Stimulated activated CD8-positive, alpha-beta memory T cell treated with anti-CD3 and anti-CD28 coated beads, Interleukin-2, amount 100 ng/mL, for 1 hour (primary cell): ENCODE results near the gene USP30.

Source experiments
- DNase-seq, 2 donors: peaks; one replicate each; pipeline ENCODE4 v3.0.0-alpha.2; 2020; ENCODE audit warnings: low read depth in 2 of 2

The USP30 gene

DNA sequence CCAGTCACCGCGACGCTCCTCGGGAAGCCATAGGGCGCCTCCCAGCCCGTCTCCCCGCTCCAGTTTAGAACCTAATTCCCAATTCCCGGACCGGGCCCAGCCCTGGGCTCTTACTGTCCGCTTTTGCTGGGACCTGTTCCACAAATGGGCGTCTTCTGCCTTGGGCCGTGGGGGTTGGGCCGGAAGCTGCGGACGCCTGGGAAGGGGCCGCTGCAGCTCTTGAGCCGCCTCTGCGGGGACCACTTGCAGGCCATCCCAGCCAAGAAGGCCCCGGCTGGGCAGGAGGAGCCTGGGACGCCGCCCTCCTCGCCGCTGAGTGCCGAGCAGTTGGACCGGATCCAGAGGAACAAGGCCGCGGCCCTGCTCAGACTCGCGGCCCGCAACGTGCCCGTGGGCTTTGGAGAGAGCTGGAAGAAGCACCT is 45.8 kb downstream of the USP30 start:
- no peak for DNase-seq

DNA sequence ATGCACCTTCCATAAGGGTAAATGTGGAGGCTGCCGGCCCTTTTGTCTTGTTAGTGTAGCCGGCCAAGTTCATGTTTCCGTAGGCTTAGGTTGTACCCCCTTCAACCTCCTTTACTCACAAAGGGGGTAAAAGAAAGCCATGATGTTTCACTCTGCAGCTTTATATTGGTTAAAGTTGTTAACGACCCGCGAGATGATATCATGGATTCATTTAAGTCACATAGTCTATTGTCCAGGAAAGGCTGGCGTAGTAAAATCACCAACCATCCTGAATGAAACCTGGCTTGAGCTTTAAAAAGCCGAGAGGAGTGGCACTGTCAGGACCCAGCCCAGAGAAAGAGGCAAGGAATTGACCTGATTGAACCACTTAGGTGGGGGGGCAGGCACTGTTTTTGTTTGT is 46.3 kb downstream of the USP30 start:
- no peak for DNase-seq

DNA sequence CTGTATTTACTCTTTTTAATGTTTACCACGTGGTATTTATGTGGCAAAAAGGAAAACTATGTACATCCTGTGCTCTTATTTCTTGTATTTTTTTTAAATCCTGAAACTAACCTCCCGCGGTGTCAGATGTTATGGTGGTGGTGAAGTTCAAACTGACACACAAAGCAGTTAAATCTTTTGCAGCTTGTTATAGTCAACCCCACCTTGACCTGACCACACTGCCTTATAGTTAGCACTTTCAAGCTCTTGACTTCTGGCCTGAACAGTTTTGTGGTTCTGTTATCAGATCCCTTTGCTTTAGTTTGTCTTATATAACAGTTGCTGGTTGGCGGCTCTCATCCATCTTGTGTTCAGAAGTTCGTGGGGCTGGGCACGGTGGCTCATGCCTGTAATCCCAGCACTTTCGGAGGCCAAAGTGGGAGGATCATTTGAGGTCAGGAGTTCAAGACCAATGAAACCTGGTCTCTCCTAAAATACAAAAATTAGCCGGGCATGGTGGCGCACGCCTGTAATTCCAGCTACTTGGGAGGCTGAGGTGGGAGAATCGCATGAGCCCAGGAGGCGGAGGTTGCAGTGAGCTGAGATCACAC is 47.1 kb downstream of the USP30 start:
- no peak for DNase-seq

DNA sequence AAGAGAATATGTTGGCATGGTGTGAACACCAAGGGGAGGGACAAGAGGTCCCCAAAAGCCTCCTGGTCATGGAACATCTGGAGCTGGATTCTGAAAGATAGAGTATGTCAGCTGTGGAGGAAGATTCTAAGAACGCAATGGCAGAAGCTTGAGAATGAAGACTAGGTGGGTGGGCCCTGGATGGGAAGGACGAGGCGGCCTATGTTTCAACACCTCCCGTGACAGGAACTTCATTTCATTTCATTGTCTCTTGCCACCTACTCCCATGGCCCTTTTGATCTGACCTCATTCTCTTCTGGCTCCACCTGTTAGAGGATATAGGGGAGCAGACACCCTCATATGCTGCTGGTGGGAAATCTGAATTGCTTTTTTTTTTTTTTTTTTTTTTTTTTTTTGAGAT is 48.4 kb downstream of the USP30 start:
- no peak for DNase-seq

DNA sequence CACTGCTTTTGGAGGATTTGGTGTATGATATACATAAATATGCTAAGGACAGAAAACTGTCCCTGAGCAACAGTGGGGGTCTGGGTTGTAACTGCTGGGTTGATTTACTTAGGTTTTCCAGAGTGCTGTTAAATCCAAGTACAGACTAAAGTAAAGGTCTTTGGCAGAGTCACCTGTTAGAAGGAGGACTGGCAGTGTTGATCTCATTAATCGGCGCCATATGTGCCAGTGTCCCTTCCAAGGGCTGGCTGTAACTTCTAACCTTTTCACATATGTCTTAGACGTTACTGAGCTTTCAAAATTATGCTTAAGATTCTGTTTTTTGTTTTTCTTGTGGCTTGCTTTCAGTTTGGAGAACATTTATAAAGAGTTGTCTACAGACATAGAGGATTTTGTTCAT is 50.1 kb downstream of the USP30 start:
- no peak for DNase-seq

DNA sequence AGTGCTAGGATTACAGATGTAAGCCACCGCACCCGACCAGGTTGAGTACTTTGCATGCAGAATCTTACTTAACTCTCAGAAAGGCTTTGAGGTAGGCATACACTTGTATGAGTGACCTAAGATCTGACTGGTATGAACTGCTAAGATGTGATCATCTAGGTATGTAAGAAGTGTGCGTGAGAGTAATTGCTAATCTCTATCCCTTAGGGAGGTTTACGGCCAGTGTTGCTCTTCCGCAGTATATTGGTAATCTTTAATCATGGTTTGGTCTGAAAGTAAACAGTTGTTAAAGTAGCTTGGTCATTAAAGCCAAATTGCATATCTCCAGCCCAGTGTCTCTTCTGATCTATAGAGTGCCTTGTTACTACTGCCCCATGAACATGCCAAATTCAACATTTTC is 52.8 kb downstream of the USP30 start:
- DNase-seq = no peak

DNA sequence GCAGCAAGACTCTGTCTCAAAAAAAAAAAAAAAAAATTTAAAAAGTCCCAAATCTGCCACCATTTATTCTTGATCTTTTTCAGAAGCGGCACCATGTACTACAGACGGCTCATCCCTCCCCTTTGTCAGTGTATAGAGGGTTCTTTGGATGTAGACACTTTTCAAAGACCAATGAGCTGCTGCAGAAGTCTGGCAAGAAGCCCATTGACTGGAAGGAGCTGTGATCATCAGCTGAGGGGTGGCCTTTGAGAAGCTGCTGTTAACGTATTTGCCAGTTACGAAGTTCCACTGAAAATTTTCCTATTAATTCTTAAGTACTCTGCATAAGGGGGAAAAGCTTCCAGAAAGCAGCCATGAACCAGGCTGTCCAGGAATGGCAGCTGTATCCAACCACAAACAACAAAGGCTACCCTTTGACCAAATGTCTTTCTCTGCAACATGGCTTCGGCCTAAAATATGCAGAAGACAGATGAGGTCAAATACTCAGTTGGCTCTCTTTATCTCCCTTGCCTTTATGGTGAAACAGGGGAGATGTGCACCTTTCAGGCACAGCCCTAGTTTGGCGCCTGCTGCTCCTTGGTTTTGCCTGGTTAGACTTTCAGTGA is 57.5 kb downstream of the USP30 start:
- DNase-seq = no peak

DNA sequence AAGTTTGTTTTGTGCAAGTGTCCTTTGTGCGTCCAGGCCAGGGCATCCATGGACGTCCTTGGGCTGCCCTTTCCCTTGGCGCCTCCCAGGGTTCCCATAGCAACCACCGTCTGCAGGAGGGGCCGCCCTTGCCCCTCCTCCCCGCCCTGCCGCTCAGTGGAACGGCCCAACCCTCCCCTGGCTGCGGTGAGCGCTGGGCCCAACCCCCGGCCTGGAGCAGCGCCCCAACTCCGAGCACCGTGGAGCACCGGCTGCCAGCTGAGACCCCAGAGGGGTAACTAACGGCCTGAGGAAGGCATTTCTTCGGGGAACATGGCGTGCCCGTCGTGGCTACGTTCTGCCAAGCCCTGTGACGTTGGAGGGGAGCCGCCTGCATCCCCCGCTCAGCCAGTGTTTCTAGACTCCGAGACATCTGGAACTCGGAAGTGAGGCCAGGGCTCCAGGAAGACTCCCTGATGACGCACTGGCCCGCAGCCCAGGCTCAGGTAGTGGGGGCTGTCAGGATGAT is 58.7 kb downstream of the USP30 start:
- peak in 1 of 2 donors; percentile 26 for DNase-seq

DNA sequence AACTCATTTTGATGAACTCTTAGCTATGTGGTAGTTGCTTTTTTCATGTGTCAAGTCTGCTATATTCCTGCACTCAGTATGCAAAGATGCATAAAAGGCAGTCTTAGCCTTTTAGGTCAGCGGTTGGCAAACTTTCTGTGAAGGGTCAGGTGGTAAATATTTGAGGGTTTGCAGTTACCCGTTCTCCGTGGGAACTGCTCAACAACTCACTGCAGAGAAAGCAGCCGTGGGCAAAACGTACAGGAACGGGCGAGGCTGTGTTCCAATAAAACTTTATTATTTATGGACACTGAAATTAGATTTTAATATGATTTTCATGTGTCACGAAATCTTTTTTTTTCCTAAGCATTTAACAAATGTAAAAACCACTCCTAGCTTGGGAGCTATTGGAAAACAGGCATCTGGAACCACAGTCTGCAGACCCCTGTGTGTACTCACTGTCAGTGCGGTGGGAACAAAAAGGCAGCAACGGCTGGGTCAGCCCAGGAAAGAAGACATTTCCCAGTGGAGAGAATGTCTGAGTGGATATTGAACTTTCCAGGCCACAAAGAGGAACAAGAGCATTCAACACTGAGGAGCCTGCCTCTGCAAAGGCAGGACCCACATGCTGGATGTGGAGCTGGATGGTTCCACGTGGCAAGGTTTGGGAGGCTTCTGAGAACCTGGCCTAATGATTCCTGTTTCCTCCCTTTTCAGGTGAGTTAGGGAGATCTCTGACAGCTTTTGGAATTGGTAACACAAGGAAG is 60.5 kb downstream of the USP30 start:
- DNase-seq = no peak

DNA sequence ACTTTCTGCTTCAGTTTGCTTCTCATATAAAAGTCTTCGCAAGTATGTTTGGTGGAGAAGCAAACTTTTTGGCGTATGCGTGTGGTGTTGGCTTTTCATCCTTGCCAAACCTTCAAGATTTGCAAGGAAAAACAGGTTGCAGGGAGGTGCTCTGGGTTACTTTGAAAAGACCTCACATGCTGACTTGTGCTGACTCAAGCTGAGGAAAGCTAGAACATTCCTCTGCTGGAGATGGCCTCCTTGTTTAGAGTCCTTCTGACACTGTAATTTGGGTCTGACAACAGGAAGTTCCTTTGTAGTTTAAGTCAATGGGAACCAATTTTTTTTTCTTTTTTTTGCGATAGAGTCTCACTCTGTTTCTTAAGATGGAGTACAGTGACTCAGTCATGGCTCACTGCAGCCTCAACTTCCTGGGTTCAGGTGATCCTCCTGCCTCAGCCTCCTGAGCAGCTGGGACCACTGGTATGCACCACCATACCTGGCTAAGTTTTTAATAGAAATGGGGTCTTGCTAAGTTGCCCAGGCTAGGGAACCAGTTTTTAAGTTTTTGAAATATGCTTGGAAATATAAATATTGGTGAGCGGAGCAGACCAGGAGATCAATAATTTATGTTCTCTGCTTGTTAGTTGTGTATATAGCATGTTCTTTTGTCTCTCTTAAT is 61.4 kb downstream of the USP30 start:
- no peak for DNase-seq

DNA sequence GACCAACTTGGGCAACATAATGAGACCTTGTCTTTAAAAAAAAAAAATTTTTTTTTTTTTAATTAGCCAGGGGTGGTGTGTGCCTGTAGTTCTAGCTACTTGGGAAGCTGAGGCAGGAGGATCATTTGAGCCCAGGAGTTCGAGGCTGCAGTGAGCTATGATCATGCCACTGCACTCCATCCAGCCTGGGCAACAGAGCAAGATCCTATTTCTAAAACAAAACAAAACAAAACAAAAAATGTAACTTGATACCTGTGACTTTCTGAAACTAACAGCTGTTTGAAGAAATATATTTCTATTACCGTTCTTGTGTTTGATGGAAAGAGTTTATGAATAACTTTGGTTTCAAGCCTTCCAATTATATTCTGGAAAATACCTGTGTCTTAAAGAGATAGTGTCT is 62.3 kb downstream of the USP30 start:
- no peak for DNase-seq

DNA sequence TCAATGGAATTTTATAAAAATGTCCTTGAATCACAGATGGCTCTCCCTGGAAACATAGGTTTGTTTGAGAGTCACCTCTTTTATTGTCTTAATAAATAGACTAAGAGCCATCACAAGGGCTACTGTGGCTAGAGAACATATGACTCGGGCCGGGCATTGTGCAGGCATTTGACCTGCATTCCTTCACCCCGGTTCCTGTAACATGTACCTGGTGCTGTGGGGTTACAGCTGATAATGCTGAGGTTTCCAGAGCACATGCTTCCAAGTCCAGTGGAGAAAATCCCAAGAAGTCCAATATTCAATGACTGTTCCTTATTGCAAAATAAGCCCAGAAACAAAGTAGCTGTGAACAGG is 63.0 kb downstream of the USP30 start:
- no peak for DNase-seq

DNA sequence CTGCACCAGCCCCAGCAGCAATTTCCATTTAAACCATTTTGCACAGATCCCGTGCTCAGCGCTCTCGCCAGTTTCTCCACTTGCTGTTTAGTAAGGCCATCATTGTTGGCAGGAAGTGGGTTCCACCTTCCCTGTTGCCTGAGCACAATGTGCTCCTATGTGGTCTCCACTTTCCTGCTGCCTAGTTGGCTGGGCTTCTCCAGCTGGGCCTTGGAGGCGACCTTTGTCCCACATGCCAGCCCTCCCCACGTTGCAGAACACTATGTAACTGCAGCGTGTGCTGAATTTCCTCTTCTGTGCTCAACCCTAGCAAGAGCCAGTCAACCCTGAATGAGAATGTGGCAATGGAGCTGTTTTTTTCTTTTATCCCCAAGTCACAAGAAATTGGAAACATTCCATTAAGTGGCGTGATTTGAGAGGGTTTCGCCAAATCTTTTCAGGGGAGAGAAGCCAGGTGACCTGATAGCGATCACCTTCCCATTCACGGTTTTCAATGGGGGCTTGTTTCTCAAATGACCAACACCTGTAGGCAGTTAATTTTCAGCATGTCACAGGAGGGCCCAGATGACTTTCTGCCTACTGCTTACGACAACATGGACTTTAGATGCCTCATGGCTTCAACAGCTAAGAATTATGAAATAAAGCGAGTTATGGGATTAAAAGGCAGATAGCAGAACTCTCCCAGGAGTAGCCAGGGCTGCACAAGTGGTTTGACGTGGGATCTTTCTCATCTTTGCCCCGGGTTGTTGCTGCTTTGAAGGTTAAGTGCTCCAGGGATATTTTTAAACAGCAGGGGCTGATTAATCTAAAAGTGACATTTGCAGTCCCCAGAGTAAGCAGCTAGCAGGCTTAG is 63.6 kb downstream of the USP30 start, which contains the start of gene ACACB:
Gene ACACB, plus strand, starts transcription at position 830 of the 853 bp plus-strand sequence. CDS start 22,819 bp downstream, outside the sequence.
- no peak for DNase-seq

DNA sequence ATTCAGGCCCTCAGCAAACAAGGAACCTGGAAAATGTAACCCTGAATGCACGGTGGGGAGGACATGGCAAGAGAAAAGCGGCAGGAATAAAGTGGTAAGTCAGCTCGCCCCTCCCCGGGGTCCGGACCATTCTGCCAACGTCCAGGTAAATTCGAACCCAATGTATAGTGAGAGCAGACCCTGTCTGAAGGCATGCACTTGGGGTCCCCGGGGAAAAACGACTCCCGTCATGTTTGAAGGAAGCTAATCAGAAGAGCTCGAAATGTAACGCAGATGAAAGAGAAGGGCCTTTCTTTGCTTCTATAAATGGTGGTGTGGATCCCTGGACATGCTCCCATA is 64.2 kb downstream of the USP30 start:
- DNase-seq = no peak

DNA sequence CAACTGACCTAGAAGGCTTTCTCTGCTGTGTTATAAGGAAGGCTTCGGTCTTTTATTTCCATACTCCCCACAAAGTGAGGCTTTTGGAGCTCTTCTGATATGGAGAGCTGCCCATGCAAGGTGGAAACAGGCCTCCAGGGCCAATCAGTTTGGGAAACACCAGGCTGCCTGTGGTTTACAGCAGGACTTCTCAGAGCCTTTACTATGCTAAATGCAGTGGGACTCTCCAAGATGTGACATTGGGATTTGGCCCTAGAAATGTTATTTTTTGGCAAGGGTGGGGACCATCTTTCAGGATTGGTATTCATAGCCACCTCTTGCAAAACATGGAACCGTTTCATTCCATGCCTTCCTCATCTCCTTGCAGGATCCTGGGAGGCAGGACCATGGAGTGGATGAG is 67.7 kb downstream of the USP30 start:
- no peak for DNase-seq

DNA sequence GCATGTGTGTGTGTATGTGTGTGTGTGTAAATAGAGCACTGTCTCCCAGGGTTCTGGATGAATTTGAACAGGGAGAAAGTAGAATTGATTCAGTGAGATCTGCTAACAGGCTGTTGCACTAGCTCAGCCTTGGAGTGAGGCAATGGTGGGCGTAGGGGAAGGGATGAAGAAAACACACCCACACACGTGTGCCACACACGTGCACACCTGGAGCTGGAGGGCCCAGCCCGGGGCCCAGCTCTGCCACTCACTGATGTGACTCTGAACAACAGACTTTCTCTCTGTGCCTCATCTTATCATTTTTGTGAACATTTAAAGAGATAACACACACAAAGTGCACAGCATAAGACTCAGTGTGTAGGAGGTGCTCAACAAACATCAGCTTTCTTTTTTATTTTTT is 68.2 kb downstream of the USP30 start:
- no peak for DNase-seq

DNA sequence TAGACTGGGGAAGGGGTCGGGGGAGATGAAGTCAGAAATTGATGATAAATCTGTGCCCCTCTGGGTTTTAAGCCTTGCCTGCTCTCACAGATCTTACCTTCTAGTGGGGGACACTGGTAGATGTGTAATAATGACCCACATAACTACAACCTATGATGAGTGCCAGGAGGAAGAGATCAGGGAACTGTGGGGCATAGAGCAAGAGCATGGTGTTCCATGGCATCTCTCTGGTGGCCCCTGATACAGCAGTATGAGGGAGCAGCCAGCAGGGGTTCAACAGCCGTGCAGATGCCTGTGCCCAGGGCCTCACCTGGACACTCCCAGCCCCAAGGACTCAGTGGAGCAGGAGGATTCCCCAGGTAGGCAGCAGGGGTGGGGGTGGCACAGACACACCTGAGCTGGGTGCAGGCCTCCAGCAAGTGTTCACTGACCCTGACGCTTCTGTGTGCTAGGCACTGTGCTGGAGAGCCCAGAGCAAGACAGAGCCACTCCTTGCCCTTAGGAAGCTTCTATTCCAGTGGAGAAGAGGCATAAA is 69.0 kb downstream of the USP30 start:
- DNase-seq = no peak

DNA sequence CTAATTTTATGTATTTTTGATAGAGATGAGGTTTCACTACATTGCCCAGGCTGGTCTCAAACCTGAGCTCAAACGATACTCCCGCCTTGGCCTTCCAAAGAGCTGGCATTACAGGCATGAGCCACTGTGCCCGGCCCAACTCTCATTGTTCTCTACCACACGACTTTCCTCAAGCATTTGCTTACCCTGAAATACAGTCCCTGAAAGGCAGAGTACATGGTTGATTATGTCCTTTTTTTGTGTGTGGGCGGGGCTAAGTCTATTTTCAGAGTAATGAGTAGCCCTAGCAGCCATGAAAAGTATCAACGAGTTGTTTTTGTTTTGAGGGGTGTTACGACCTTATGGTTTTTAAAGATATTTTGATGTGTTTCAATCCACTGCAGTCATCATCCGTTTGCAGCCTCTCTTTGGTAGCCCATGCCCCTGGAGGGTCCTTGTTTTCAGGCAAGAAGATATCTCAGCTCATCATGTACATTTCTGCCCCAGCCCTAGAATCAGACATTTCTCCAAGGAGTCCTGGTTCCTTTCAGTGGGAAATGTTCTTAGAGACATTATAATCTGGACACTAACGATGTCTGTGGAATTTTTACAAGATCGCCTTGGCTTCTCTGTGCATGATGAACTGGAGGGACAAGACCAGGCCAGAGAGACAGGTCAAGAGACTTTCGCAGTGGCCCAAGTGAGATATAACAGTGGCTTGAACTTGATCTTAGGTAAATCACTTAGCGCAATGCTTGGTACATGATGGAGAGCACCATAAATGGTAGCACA is 72.7 kb downstream of the USP30 start:
- DNase-seq = no peak

DNA sequence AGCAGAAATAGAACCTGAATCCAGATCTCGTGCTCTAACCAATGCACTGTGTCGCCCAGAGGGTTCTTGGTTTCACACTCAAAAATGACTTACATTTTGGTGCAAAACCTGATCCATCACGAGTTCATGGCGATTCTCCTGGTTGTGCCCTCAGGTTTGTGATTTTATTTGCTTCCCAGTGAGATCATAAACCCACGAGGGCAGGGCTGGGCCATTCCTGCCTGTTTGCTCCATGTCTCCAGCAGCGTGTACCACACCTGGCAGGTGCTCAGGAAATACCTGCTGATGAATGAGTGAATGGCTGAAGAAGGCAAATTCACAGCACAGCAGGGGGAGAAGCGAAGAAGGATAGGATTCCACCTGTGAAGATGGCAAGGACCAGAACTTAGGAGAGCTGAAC is 73.4 kb downstream of the USP30 start:
- no peak for DNase-seq

DNA sequence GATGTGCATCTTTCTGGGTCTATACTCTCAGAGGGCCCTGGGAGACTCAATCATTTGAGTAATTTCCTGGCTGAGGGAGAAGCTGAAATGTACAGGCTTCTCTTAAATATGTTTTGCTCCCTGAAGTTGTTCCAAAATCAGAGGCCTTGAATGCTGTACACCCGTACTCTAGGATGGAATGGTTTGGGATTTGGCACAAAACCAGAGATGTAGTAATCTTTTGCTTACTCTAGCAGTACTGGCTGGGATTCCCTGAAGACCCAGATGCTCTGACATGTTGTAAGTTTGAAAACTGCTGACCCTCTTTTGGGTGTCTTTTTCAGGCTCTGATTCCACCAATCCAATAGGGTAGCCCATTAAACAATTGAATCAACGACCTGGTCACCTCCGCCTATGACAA is 74.4 kb downstream of the USP30 start:
- no peak for DNase-seq
